HG02798 (cell line): Measurements from ENCODE around the gene PAX1.

Experiments
- ATAC-seq: cut with Tn5 transposase; IDR thresholded peaks from one replicate; pipeline ENCODE4 v1.9.1; 2021; ENCODE audit warnings: mild to moderate bottlenecking; ENCODE audit not compliant: unreplicated experiment, poor library complexity

Gene PAX1

GRCh38 chr20:21719592-21720214 is 14.2 kb downstream of the PAX1 start:
- peak; percentile 68 for ATAC-seq

- no peak for ATAC-seq
Measured at GRCh38 chr20:21725892-21726291, 20.4 kb downstream of the PAX1 start.

GRCh38 chr20:21729316-21729715 is 23.9 kb downstream of the PAX1 start:
- ATAC-seq: no peak

GRCh38 chr20:21739161-21739560 is 33.7 kb downstream of the PAX1 start:
- no peak for ATAC-seq

GRCh38 chr20:21739682-21740081 is 34.2 kb downstream of the PAX1 start:
- ATAC-seq: no peak

GRCh38 chr20:21741266-21741665 is 35.8 kb downstream of the PAX1 start:
- ATAC-seq: no peak

- no peak for ATAC-seq
Measured at GRCh38 chr20:21762646-21763045, 57.2 kb downstream of the PAX1 start.

- no peak for ATAC-seq
Measured at GRCh38 chr20:21767200-21767738, 61.8 kb downstream of the PAX1 start.

- no peak for ATAC-seq
Measured at GRCh38 chr20:21767739-21768223, 62.3 kb downstream of the PAX1 start.
